ENCODE results near the gene NME3.

- TF ChIP-seq CTCF (IDR thresholded peaks at IDR 0.05) (no peak), POLR2A (IDR thresholded peaks at IDR 0.05) (no peak)
Observed at GRCh38 chr16:1791256-1791942, 20.1 kb upstream of the NME3 start.
